SH-SY5Y (cell line): ENCODE measurements around the gene TSC1.

ENCODE experiments used
- GATA2 ChIP-seq: IDR thresholded peaks from 2 replicates; pipeline ENCODE4 v1.6.1; 2011; ENCODE audit warnings: mild to moderate bottlenecking, low read depth, low read length
- GATA3 ChIP-seq: IDR thresholded peaks from 2 replicates; pipeline ENCODE4 v1.6.1; 2011; ENCODE audit warnings: low read depth, mild to moderate bottlenecking, low read length, moderate library complexity

DNA sequence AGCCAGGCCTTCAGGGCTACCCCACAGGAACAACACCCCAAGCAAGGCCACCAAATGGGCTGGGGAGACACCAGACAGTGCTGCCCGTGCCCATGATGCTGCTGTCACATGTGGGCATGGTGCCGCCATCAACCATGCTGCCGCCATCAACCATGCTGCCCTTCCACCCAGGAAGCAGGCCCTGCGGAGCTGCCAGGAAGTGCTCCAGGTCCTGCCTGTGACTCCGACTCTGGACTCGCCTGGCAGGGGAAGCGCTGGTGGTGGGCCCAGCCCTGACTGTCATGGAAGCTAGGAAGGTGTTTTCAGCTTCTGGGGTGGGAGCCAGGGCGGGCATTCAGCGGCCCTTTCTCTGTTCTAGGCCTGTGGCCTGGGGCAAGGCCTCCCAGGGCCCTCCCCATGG, 75.2 kb downstream of the TSC1 start:
- TF ChIP-seq GATA2 (no peak), GATA3 (no peak)
